ENCODE data around the gene CSNK1G3. TPM values are rescaled to one million over a fixed set of nuclear protein-coding genes. Genes with fewer than 3 reads are reported as not detected.
"Not testable (repeated sequence)": the region's sequence is repeated elsewhere in the genome, so short reads cannot be mapped to it uniquely, and the experiment has no call there.

The CSNK1G3 gene
- polyA plus RNA-seq (ENCODE audit: low read depth in 6 of 6) = 100 to 1,000 TPM in 4 of 6 donors, 10 to 100 TPM in 2; 92.2 to 123 (median 109) TPM

GRCh38 chr5:123511648-123512605 lies at the start of gene CSNK1G3:
Gene CSNK1G3 (plus strand): TSS chr5:123512177. CDS start chr5:123545664, 33,487 bp downstream.
- peak; percentile 90 for DNase-seq
- Mint-ChIP-seq H3K27ac (peak within 1 kb of the TSS; percentile 97 to 99 (median 99)), H3K9me3 (no peaks in the 10 kb centered on the region), H3K27me3 (peaks cover 0 to 2% (median 0%) of the 10 kb centered on the region in 3 donors), H3K4me3 (peak within 1 kb of the TSS; percentile 95 to 100 (median 100)), H3K36me3 (no peaks in the 10 kb centered on the region), H3K4me1 (peaks cover 37 to 49% (median 48%) of the 10 kb centered on the region in 3 donors)
- ATAC-seq (ENCODE audit: low read depth in 2 of 2) = peak; percentile 86 to 87

- H3K36me3 Mint-ChIP-seq = peaks cover 0 to 28% of the 10 kb centered on the region in 2 donors
- not testable (repeated sequence) for H3K4me3 Mint-ChIP-seq; DNase-seq; H3K27ac Mint-ChIP-seq; ATAC-seq (ENCODE audit: low read depth in 2 of 2); H3K4me1 Mint-ChIP-seq
- H3K9me3 Mint-ChIP-seq = peaks cover 11 to 30% (median 12%) of the 10 kb centered on the region in 7 donors
- H3K27me3 Mint-ChIP-seq = peaks cover 18 to 37% (median 32%) of the 10 kb centered on the region in 3 donors
Observed at GRCh38 chr5:123466839-123467238, 45.1 kb upstream of the CSNK1G3 start.

GRCh38 chr5:123471385-123471784 lies 40.6 kb upstream of the CSNK1G3 start:
- H3K36me3 Mint-ChIP-seq = peaks cover 0 to 28% of the 10 kb centered on the region in 2 donors
- DNase-seq = no peak
- peaks cover 11 to 35% (median 13%) of the 10 kb centered on the region in 7 donors for H3K9me3 Mint-ChIP-seq
- H3K4me1 Mint-ChIP-seq = no peaks in the 10 kb centered on the region
- H3K27ac Mint-ChIP-seq = no peak overlapping the region
- peaks cover 29 to 53% (median 47%) of the 10 kb centered on the region in 3 donors for H3K27me3 Mint-ChIP-seq
- H3K4me3 Mint-ChIP-seq = no peak overlapping the region
- no peak for ATAC-seq (ENCODE audit: low read depth in 2 of 2)

GRCh38 chr5:123472150-123472924 lies 39.6 kb upstream of the CSNK1G3 start:
- Mint-ChIP-seq H3K4me3 (no peak overlapping the region), H3K4me1 (no peaks in the 10 kb centered on the region), H3K27me3 (peaks cover 29 to 49% (median 41%) of the 10 kb centered on the region in 3 donors), H3K9me3 (peaks cover 7 to 30% (median 11%) of the 10 kb centered on the region in 7 donors), H3K27ac (no peak overlapping the region), H3K36me3 (peaks cover 0 to 24% of the 10 kb centered on the region in 2 donors)
- ATAC-seq (ENCODE audit: low read depth in 2 of 2) (no peak), DNase-seq (no peak)

GRCh38 chr5:123474228-123474627 lies 37.7 kb upstream of the CSNK1G3 start:
- peaks cover 0 to 10% of the 10 kb centered on the region in 2 donors for H3K36me3 Mint-ChIP-seq
- peaks cover 4 to 19% (median 10%) of the 10 kb centered on the region in 7 donors for H3K9me3 Mint-ChIP-seq
- no peak for ATAC-seq (ENCODE audit: low read depth in 2 of 2)
- H3K27ac Mint-ChIP-seq = no peak overlapping the region
- H3K27me3 Mint-ChIP-seq = peaks cover 24 to 33% (median 30%) of the 10 kb centered on the region in 3 donors
- no peak overlapping the region for H3K4me3 Mint-ChIP-seq
- no peaks in the 10 kb centered on the region for H3K4me1 Mint-ChIP-seq
- DNase-seq = no peak

GRCh38 chr5:123476731-123477130 lies 35.2 kb upstream of the CSNK1G3 start:
- peaks cover 0 to 7% (median 0%) of the 10 kb centered on the region in 7 donors for H3K9me3 Mint-ChIP-seq
- ATAC-seq (ENCODE audit: low read depth in 2 of 2) (no peak), DNase-seq (no peak)
- peaks cover 20 to 39% (median 28%) of the 10 kb centered on the region in 3 donors for H3K27me3 Mint-ChIP-seq
- H3K27ac Mint-ChIP-seq = no peak overlapping the region
- no peaks in the 10 kb centered on the region for H3K4me1 Mint-ChIP-seq
- H3K36me3 Mint-ChIP-seq = peaks cover 0 to 3% of the 10 kb centered on the region in 2 donors
- H3K4me3 Mint-ChIP-seq = no peak overlapping the region

- ATAC-seq (ENCODE audit: low read depth in 2 of 2) (no peak), DNase-seq (no peak)
- Mint-ChIP-seq H3K36me3 (peaks cover 0 to 3% of the 10 kb centered on the region in 2 donors), H3K4me1 (no peaks in the 10 kb centered on the region), H3K4me3 (no peak overlapping the region), H3K27me3 (peaks cover 14 to 31% (median 18%) of the 10 kb centered on the region in 3 donors), H3K27ac (no peak overlapping the region), H3K9me3 (no peaks in the 10 kb centered on the region)
Observed at GRCh38 chr5:123478546-123478945, 33.4 kb upstream of the CSNK1G3 start.

GRCh38 chr5:123482258-123482657 lies 29.7 kb upstream of the CSNK1G3 start:
- H3K27ac Mint-ChIP-seq = no peak overlapping the region
- DNase-seq = no peak
- no peak overlapping the region for H3K4me3 Mint-ChIP-seq
- H3K4me1 Mint-ChIP-seq = no peaks in the 10 kb centered on the region
- H3K9me3 Mint-ChIP-seq = no peaks in the 10 kb centered on the region
- peaks cover 0 to 3% of the 10 kb centered on the region in 2 donors for H3K36me3 Mint-ChIP-seq
- no peak for ATAC-seq (ENCODE audit: low read depth in 2 of 2)
- H3K27me3 Mint-ChIP-seq = peaks cover 19 to 29% (median 27%) of the 10 kb centered on the region in 3 donors

- no peak for DNase-seq
- Mint-ChIP-seq H3K9me3 (no peaks in the 10 kb centered on the region), H3K27ac (no peak overlapping the region), H3K27me3 (peaks cover 24 to 38% (median 31%) of the 10 kb centered on the region in 3 donors), H3K4me3 (no peak overlapping the region), H3K36me3 (peaks cover 0 to 3% of the 10 kb centered on the region in 2 donors), H3K4me1 (no peaks in the 10 kb centered on the region)
- no peak for ATAC-seq (ENCODE audit: low read depth in 2 of 2)
Observed at GRCh38 chr5:123483446-123484077, 28.4 kb upstream of the CSNK1G3 start.

- Mint-ChIP-seq H3K36me3 (peaks cover 0 to 3% of the 10 kb centered on the region in 2 donors), H3K4me1 (no peaks in the 10 kb centered on the region), H3K27me3 (peaks cover 19 to 40% (median 24%) of the 10 kb centered on the region in 3 donors), H3K9me3 (no peaks in the 10 kb centered on the region), H3K27ac (no peak overlapping the region), H3K4me3 (no peak overlapping the region)
- DNase-seq (no peak), ATAC-seq (ENCODE audit: low read depth in 2 of 2) (no peak)
Observed at GRCh38 chr5:123485275-123485674, 26.7 kb upstream of the CSNK1G3 start.

- Mint-ChIP-seq H3K27me3 (peaks cover 19 to 40% (median 22%) of the 10 kb centered on the region in 3 donors), H3K4me1 (no peaks in the 10 kb centered on the region), H3K9me3 (no peaks in the 10 kb centered on the region), H3K27ac (no peak overlapping the region), H3K36me3 (no peaks in the 10 kb centered on the region), H3K4me3 (no peak overlapping the region)
- ATAC-seq (ENCODE audit: low read depth in 2 of 2) = no peak
- DNase-seq = no peak
Observed at GRCh38 chr5:123486951-123487655, 24.9 kb upstream of the CSNK1G3 start.

- H3K4me3 Mint-ChIP-seq = no peak overlapping the region
- ATAC-seq (ENCODE audit: low read depth in 2 of 2) (no peak), DNase-seq (no peak)
- H3K9me3 Mint-ChIP-seq = no peaks in the 10 kb centered on the region
- peaks cover 19 to 35% (median 22%) of the 10 kb centered on the region in 3 donors for H3K27me3 Mint-ChIP-seq
- no peaks in the 10 kb centered on the region for H3K4me1 Mint-ChIP-seq
- no peaks in the 10 kb centered on the region for H3K36me3 Mint-ChIP-seq
- H3K27ac Mint-ChIP-seq = no peak overlapping the region
Observed at GRCh38 chr5:123490974-123491373, 21.0 kb upstream of the CSNK1G3 start.
